ENCODE results near the gene CCR5. TPM values are rescaled to one million over a fixed set of nuclear protein-coding genes. Genes with fewer than 3 reads are reported as not detected.

Gene CCR5
- total RNA-seq, 1 experiment from 2014 or later, result not detected

- Histone ChIP-seq H3K79me2 (ENCODE audit: low read length) (no peaks in the 10 kb centered on the region), H3K9me2 (replicated peaks; ENCODE audit: insufficient read depth, low read length) (no peaks in the 10 kb centered on the region), H3K4me3 (ENCODE audit: low read length) (no peak overlapping the region), H3K27me3 (ENCODE audit: low read length) (no peaks in the 10 kb centered on the region), H3K4me2 (ENCODE audit: low read depth, low read length, poor library complexity, severe bottlenecking) (no peak overlapping the region), H3K36me3 (ENCODE audit: insufficient read depth, low read length) (no peaks in the 10 kb centered on the region), H3K9ac (ENCODE audit: low read length) (no peak overlapping the region), H3K9me3 (ENCODE audit: low read length) (no peaks in the 10 kb centered on the region), H2AFZ (ENCODE audit: low read length) (no peak overlapping the region), H4K20me1 (ENCODE audit: insufficient read depth, low read depth, low read length) (no peaks in the 10 kb centered on the region), H3K27ac (ENCODE audit: low read length) (no peak overlapping the region), H3K4me1 (ENCODE audit: low read length) (no peaks in the 10 kb centered on the region)
- no peak for DNase-seq
Observed at GRCh38 chr3:46419816-46420215, 49.1 kb downstream of the CCR5 start.

GRCh38 chr3:46420931-46421330, 50.2 kb downstream of the CCR5 start:
- no peak overlapping the region for H3K4me2 ChIP-seq (ENCODE audit: low read depth, low read length, poor library complexity, severe bottlenecking)
- no peaks in the 10 kb centered on the region for H3K36me3 ChIP-seq (ENCODE audit: insufficient read depth, low read length)
- H3K9me2 ChIP-seq (replicated peaks; ENCODE audit: insufficient read depth, low read length), result no peaks in the 10 kb centered on the region
- DNase-seq, result no peak
- no peaks in the 10 kb centered on the region for H3K4me1 ChIP-seq (ENCODE audit: low read length)
- no peak overlapping the region for H3K27ac ChIP-seq (ENCODE audit: low read length)
- no peak overlapping the region for H3K9ac ChIP-seq (ENCODE audit: low read length)
- no peak overlapping the region for H2AFZ ChIP-seq (ENCODE audit: low read length)
- no peaks in the 10 kb centered on the region for H3K79me2 ChIP-seq (ENCODE audit: low read length)
- H3K27me3 ChIP-seq (ENCODE audit: low read length), result no peaks in the 10 kb centered on the region
- no peaks in the 10 kb centered on the region for H3K9me3 ChIP-seq (ENCODE audit: low read length)
- H4K20me1 ChIP-seq (ENCODE audit: insufficient read depth, low read depth, low read length), result no peaks in the 10 kb centered on the region
- H3K4me3 ChIP-seq (ENCODE audit: low read length), result no peak overlapping the region

GRCh38 chr3:46422617-46423016, 51.9 kb downstream of the CCR5 start:
- Histone ChIP-seq H3K9me2 (replicated peaks; ENCODE audit: insufficient read depth, low read length) (no peaks in the 10 kb centered on the region), H3K4me3 (ENCODE audit: low read length) (no peak overlapping the region), H2AFZ (ENCODE audit: low read length) (no peak overlapping the region), H3K79me2 (ENCODE audit: low read length) (no peaks in the 10 kb centered on the region), H3K27ac (ENCODE audit: low read length) (no peak overlapping the region), H3K36me3 (ENCODE audit: insufficient read depth, low read length) (no peaks in the 10 kb centered on the region), H3K9me3 (ENCODE audit: low read length) (no peaks in the 10 kb centered on the region), H3K4me1 (ENCODE audit: low read length) (no peaks in the 10 kb centered on the region), H3K4me2 (ENCODE audit: low read depth, low read length, poor library complexity, severe bottlenecking) (no peak overlapping the region), H3K9ac (ENCODE audit: low read length) (no peak overlapping the region), H3K27me3 (ENCODE audit: low read length) (no peaks in the 10 kb centered on the region), H4K20me1 (ENCODE audit: insufficient read depth, low read depth, low read length) (no peaks in the 10 kb centered on the region)
- DNase-seq, result no peak

- no peak overlapping the region for H3K27ac ChIP-seq (ENCODE audit: low read length)
- no peaks in the 10 kb centered on the region for H3K27me3 ChIP-seq (ENCODE audit: low read length)
- no peaks in the 10 kb centered on the region for H3K79me2 ChIP-seq (ENCODE audit: low read length)
- H4K20me1 ChIP-seq (ENCODE audit: insufficient read depth, low read depth, low read length), result no peaks in the 10 kb centered on the region
- H3K4me2 ChIP-seq (ENCODE audit: low read depth, low read length, poor library complexity, severe bottlenecking), result no peak overlapping the region
- H3K9me3 ChIP-seq (ENCODE audit: low read length), result no peaks in the 10 kb centered on the region
- H2AFZ ChIP-seq (ENCODE audit: low read length), result no peak overlapping the region
- H3K4me3 ChIP-seq (ENCODE audit: low read length), result no peak overlapping the region
- no peak for DNase-seq
- H3K9ac ChIP-seq (ENCODE audit: low read length), result no peak overlapping the region
- H3K4me1 ChIP-seq (ENCODE audit: low read length), result no peaks in the 10 kb centered on the region
- no peaks in the 10 kb centered on the region for H3K9me2 ChIP-seq (replicated peaks; ENCODE audit: insufficient read depth, low read length)
- no peaks in the 10 kb centered on the region for H3K36me3 ChIP-seq (ENCODE audit: insufficient read depth, low read length)
Observed at GRCh38 chr3:46423588-46423987, 52.8 kb downstream of the CCR5 start.

Other genes with a start within 250 kb of the CCR5 start
- not detected in 2 replicates for gene CCR1, start 162.6 kb upstream of the CCR5 start, total RNA-seq (2014; rRNA removed; shearing (Covaris generic); ENCODE audit: low replicate concordance)
- gene CCR3, start 128.5 kb upstream of the CCR5 start, total RNA-seq (2014; rRNA removed; shearing (Covaris generic); ENCODE audit: low replicate concordance), result not detected in 2 replicates
- gene CCR2, start 16.8 kb upstream of the CCR5 start, total RNA-seq (2014; rRNA removed; shearing (Covaris generic); ENCODE audit: low replicate concordance), result not detected in 2 replicates
- 0.14 TPM in 1 of 2 replicates, not detected in the other for gene CCRL2, start 36.3 kb downstream of the CCR5 start, total RNA-seq (2014; rRNA removed; shearing (Covaris generic); ENCODE audit: low replicate concordance)
- not detected in 2 replicates for gene LTF, start 94.0 kb downstream of the CCR5 start, total RNA-seq (2014; rRNA removed; shearing (Covaris generic); ENCODE audit: low replicate concordance)
- not detected in 2 replicates for gene RTP3, start 127.0 kb downstream of the CCR5 start, total RNA-seq (2014; rRNA removed; shearing (Covaris generic); ENCODE audit: low replicate concordance)
- gene LRRC2, start 195.4 kb downstream of the CCR5 start, total RNA-seq (2014; rRNA removed; shearing (Covaris generic); ENCODE audit: low replicate concordance), result not detected in 2 replicates
- not detected in 2 replicates for gene FAM240A, start 241.6 kb downstream of the CCR5 start, total RNA-seq (2014; rRNA removed; shearing (Covaris generic); ENCODE audit: low replicate concordance)

Measured in Karpas-422 (cell line).